WTC11 (cell line): Measurements from ENCODE around the gene HOXA10. TPM values are rescaled to one million over a fixed set of nuclear protein-coding genes. Genes with fewer than 3 reads are reported as not detected.

Experiments
- ATAC-seq: fragments of 200-7000 bp; cut with Tn5 transposase; 2 replicates; pipeline ENCODE4 v1.10.0; 2021; ENCODE audit warnings: mild to moderate bottlenecking, moderate library complexity
- CTCF ChIA-PET: fragments of 300-600 bp; sonication (Branson Sonifier 250); formaldehyde crosslinking; loops from one replicate; lab custom pipeline; 2021; ENCODE audit warnings: antibody characterized with exemption; lab: Charles Lee
- POLR2A ChIA-PET: fragments of 350-600 bp; sonication (Branson Sonifier 250); formaldehyde crosslinking; loops from one replicate; lab custom pipeline; 2021; ENCODE audit warnings: antibody characterized with exemption; lab: Charles Lee
- DNase-seq: peaks from one replicate; pipeline ENCODE4 v3.0.0; 2021; ENCODE audit warnings: low spot score
- H3K27ac Mint-ChIP-seq: 2 replicates; pipeline ENCODE4 v1.8.0; 2021; ENCODE audit warnings: mixed read lengths
- H3K27me3 Mint-ChIP-seq: 2 replicates; pipeline ENCODE4 v1.8.0; 2021; ENCODE audit warnings: low read depth, mild to moderate bottlenecking, moderate library complexity, mixed read lengths
- H3K36me3 Mint-ChIP-seq: 2 replicates; pipeline ENCODE4 v1.8.0; 2021; ENCODE audit warnings: mixed read lengths
- H3K4me1 Mint-ChIP-seq: 2 replicates; pipeline ENCODE4 v1.8.0; 2022; ENCODE audit warnings: mixed read lengths
- H3K4me3 Mint-ChIP-seq: 2 replicates; pipeline ENCODE4 v1.8.0; 2021; ENCODE audit warnings: mild to moderate bottlenecking, moderate library complexity, mixed read lengths
- H3K9me3 Mint-ChIP-seq: 2 replicates; pipeline ENCODE4 v1.8.0; 2021; ENCODE audit warnings: mixed read lengths
- AFF4 ChIP-seq: sonication (generic); formaldehyde crosslinking; IDR thresholded peaks from 2 replicates; pipeline ENCODE4 v1.8.1; 2023; ENCODE audit warnings: mild to moderate bottlenecking, missing genetic modification reagents, borderline replicate concordance
- AR ChIP-seq: fragments of 250-450 bp; sonication (Bioruptor Pico); IDR thresholded peaks from 2 replicates; pipeline ENCODE4 v1.9.0; 2021; ENCODE audit warnings: mild to moderate bottlenecking
- ARID4B ChIP-seq: sonication (generic); formaldehyde crosslinking; IDR thresholded peaks from 2 replicates; pipeline ENCODE4 v1.8.0; 2023; ENCODE audit warnings: missing genetic modification reagents, mild to moderate bottlenecking, borderline replicate concordance
- ATF3 ChIP-seq: sonication (generic); formaldehyde crosslinking; conservative IDR thresholded peaks from 2 replicates; pipeline ENCODE4 v1.8.1; 2022; ENCODE audit warnings: mild to moderate bottlenecking, missing genetic modification reagents
- E2F4 ChIP-seq: sonication (generic); formaldehyde crosslinking; IDR thresholded peaks from 2 replicates; pipeline ENCODE4 v1.8.1; 2022; ENCODE audit warnings: low read depth, mild to moderate bottlenecking, moderate library complexity, missing genetic modification reagents, borderline replicate concordance
- JAZF1 ChIP-seq: fragments of 250-450 bp; sonication (Bioruptor Pico); IDR thresholded peaks from 2 replicates; pipeline ENCODE4 v1.9.0; 2021; ENCODE audit warnings: moderate library complexity, mild to moderate bottlenecking, inconsistent platforms
- MLX ChIP-seq: sonication (generic); formaldehyde crosslinking; IDR thresholded peaks from 2 replicates; pipeline ENCODE4 v1.8.1; 2023; ENCODE audit warnings: mild to moderate bottlenecking, missing genetic modification reagents, moderate library complexity
- MYBL2 ChIP-seq: sonication (generic); formaldehyde crosslinking; IDR thresholded peaks from 2 replicates; pipeline ENCODE4 v1.8.1; 2023; ENCODE audit warnings: mild to moderate bottlenecking, moderate library complexity, missing genetic modification reagents
- NR1H2 ChIP-seq: sonication (generic); formaldehyde crosslinking; IDR thresholded peaks from 2 replicates; pipeline ENCODE4 v1.9.0; 2021; ENCODE audit warnings: mild to moderate bottlenecking, moderate library complexity, missing genetic modification reagents
- PRDM15 ChIP-seq: sonication (generic); formaldehyde crosslinking; IDR thresholded peaks from 2 replicates; pipeline ENCODE4 v1.8.0; 2022; ENCODE audit warnings: missing genetic modification reagents
- USF2 ChIP-seq: sonication (generic); formaldehyde crosslinking; IDR thresholded peaks from 2 replicates; pipeline ENCODE4 v1.8.1; 2023; ENCODE audit warnings: mild to moderate bottlenecking, missing genetic modification reagents, moderate library complexity
- ZNF138 ChIP-seq: sonication (generic); formaldehyde crosslinking; conservative IDR thresholded peaks from 2 replicates; pipeline ENCODE4 v1.8.1; 2022; ENCODE audit warnings: mild to moderate bottlenecking, moderate library complexity, missing genetic modification reagents
- ZNF396 ChIP-seq: fragments of 250-450 bp; sonication (Bioruptor Pico); IDR thresholded peaks from 2 replicates; pipeline ENCODE4 v1.8.0; 2021; ENCODE audit warnings: mild to moderate bottlenecking, moderate library complexity, borderline replicate concordance
- total RNA-seq: library from RNA; stranded (reverse); gene quantifications from 3 replicates; pipeline ENCODE4 v1.2.3, GENCODE V29; 2021

Gene HOXA10
- total RNA-seq, 1 experiment from 2014 or later, result 0.07 TPM

GRCh38 chr7:27194686-27195379 lies 20.7 kb upstream of the HOXA10 start:
- ATAC-seq (no peak), DNase-seq (no peak)
- peaks cover 10% of the 10 kb centered on the region for H3K4me1 Mint-ChIP-seq
- no peak overlapping the region for H3K4me3 Mint-ChIP-seq
- H3K27me3 Mint-ChIP-seq, result peaks cover 97% of the 10 kb centered on the region
- TF ChIP-seq JAZF1 (CRISPR knock-in tag), result no peak
- TF ChIP-seq NR1H2 (CRISPR knock-in tag), result no peak
- no peak for TF ChIP-seq ARID4B (CRISPR knock-in tag)
- TF ChIP-seq MYBL2 (CRISPR knock-in tag), result no peak
- no peak for TF ChIP-seq MLX (CRISPR knock-in tag)
- no peak for TF ChIP-seq AR (CRISPR knock-in tag)
- TF ChIP-seq PRDM15 (CRISPR knock-in tag), result no peak
- TF ChIP-seq USF2 (CRISPR knock-in tag), result no peak
- no peak for TF ChIP-seq ZNF138 (CRISPR knock-in tag)
- no peak for TF ChIP-seq ZNF396
- TF ChIP-seq ATF3 (CRISPR knock-in tag), result no peak
- TF ChIP-seq AFF4 (CRISPR knock-in tag), result no peak
- TF ChIP-seq E2F4, result no peak
- ChIA-PET CTCF (interaction anchor here (0.5 to 4.2 kb wide), 5 partner anchors 16 to 806 kb away, joined by 3 to 32 read pairs (median 7); no protein-coding TSS in a partner anchor), POLR2A (no interaction called here)
- H3K36me3 Mint-ChIP-seq, result no peaks in the 10 kb centered on the region
- no peak overlapping the region for H3K27ac Mint-ChIP-seq
- no peaks in the 10 kb centered on the region for H3K9me3 Mint-ChIP-seq
